ENCODE data around the gene AHSG. TPM values are rescaled to one million over a fixed set of nuclear protein-coding genes. Genes with fewer than 3 reads are reported as not detected.

Gene AHSG
- total and polyA plus RNA-seq, 10 of the 15 experiments (the other 5 are each of a cell fraction or from before 2014, with no cell fraction given) = 0.06 to 0.90 (median 0.15) TPM; not detected in 7

- H3K4me3 ChIP-seq = no peak overlapping the region
- H4K20me1 ChIP-seq (ENCODE audit: control insufficient read depth, insufficient read depth) = no peaks in the 10 kb centered on the region
- intact Hi-C loops (cut with micrococcal nuclease; ENCODE audit: unreplicated experiment) (loop anchor here (10.0 kb wide), 1 partner anchor 553 kb away; no protein-coding TSS in a partner anchor), in situ Hi-C loops (cut with MboI) (no loop called here)
- no TSS peak for BruUV-seq (replicated peaks)
- H3K4me2 ChIP-seq (ENCODE audit: control insufficient read depth, insufficient read depth) = no peak overlapping the region
- CTCF ChIA-PET = interaction anchor here (0.8 to 7.7 kb wide), 3 partner anchors 10 to 352 kb away, joined by 4 to 183 read pairs (median 36); no protein-coding TSS in a partner anchor
- H3K36me3 ChIP-seq (ENCODE audit: control insufficient read depth in 2 of 2, insufficient read depth in 2 of 2, low read length in 1 of 2) = no peaks in the 10 kb centered on the region
- WGBS (ENCODE audit: insufficient coverage, insufficient replicate concordance, low lambda C conversion rate, missing lambda C conversion rate) = 8% methylated on average over 5 of the region's 5 CpGs
- H3K27ac ChIP-seq (ENCODE audit: control insufficient read depth, insufficient read depth) = no peak overlapping the region
- FAIRE-seq (no peak), ATAC-seq (no peak), DNase-seq (ENCODE audit: low read depth, low spot score) (no peak)
- no peak overlapping the region for H3K9ac ChIP-seq (ENCODE audit: control insufficient read depth, insufficient read depth, low read length)
- RAD21 ChIA-PET (ENCODE audit: unreplicated experiment) = interaction anchor here (0.9 kb wide), 1 partner anchor 553 kb away, joined by 3 read pairs; no protein-coding TSS in a partner anchor
- H3K9me3 ChIP-seq (replicated peaks; ENCODE audit: control insufficient read depth, insufficient read depth, low read length) = no peaks in the 10 kb centered on the region
- SMC1A ChIA-PET (ENCODE audit: uncharacterized antibody, unreplicated experiment) = interaction anchor here (0.6 kb wide), 1 partner anchor 475 kb away, joined by 3 read pairs; no protein-coding TSS in a partner anchor
- H3K79me2 ChIP-seq (ENCODE audit: control insufficient read depth, insufficient read depth, low read length) = no peaks in the 10 kb centered on the region
- POLR2A ChIA-PET = interaction anchor here (0.6 kb wide), 1 partner anchor 588 kb away, joined by 3 read pairs; no protein-coding TSS in a partner anchor
- H3K4me1 ChIP-seq (ENCODE audit: control insufficient read depth, insufficient read depth, low read length) = peaks cover 7% of the 10 kb centered on the region
- H2AFZ ChIP-seq (ENCODE audit: control insufficient read depth, low read depth, low read length) = no peak overlapping the region
- H3K27me3 ChIP-seq (replicated peaks in 1 of 2; ENCODE audit: control insufficient read depth in 2 of 2, insufficient read depth in 2 of 2, low read length in 1 of 2) = peaks cover 2 to 3% of the 10 kb centered on the region in 2 experiments; a peak in 3 of 4 replicates
- no peak for TF ChIP-seq ZNF687 (IDR thresholded peaks at IDR 0.05)
- TF ChIP-seq EZH2 (IDR thresholded peaks at IDR 0.05; ENCODE audit: borderline replicate concordance, control insufficient read depth, low read depth, low read length) = no peak
- TF ChIP-seq MEF2B (IDR thresholded peaks at IDR 0.05; ENCODE audit: partially characterized antibody, poor library complexity, severe bottlenecking) = no peak
- TF ChIP-seq CEBPB (IDR thresholded peaks at IDR 0.05; ENCODE audit: borderline replicate concordance in 1 of 2, low read depth in 2 of 2, low read length in 2 of 2) = no peak
- no peak for TF ChIP-seq ZBTB40 (IDR thresholded peaks at IDR 0.05; ENCODE audit: borderline replicate concordance)
- no peak for TF ChIP-seq ZNF207 (IDR thresholded peaks at IDR 0.05; ENCODE audit: borderline replicate concordance)
- TF ChIP-seq CHD2 (IDR thresholded peaks at IDR 0.05; ENCODE audit: borderline replicate concordance, low read depth, low read length) = no peak
- TF ChIP-seq ZBTB11 (CRISPR knock-in tag; IDR thresholded peaks at IDR 0.05) = no peak
These were observed 795 bp upstream of the AHSG start for GRCh38 chr3:186612065-186612464.
